ENCODE measurements around the gene TMIE.

TMIE gene

DNA sequence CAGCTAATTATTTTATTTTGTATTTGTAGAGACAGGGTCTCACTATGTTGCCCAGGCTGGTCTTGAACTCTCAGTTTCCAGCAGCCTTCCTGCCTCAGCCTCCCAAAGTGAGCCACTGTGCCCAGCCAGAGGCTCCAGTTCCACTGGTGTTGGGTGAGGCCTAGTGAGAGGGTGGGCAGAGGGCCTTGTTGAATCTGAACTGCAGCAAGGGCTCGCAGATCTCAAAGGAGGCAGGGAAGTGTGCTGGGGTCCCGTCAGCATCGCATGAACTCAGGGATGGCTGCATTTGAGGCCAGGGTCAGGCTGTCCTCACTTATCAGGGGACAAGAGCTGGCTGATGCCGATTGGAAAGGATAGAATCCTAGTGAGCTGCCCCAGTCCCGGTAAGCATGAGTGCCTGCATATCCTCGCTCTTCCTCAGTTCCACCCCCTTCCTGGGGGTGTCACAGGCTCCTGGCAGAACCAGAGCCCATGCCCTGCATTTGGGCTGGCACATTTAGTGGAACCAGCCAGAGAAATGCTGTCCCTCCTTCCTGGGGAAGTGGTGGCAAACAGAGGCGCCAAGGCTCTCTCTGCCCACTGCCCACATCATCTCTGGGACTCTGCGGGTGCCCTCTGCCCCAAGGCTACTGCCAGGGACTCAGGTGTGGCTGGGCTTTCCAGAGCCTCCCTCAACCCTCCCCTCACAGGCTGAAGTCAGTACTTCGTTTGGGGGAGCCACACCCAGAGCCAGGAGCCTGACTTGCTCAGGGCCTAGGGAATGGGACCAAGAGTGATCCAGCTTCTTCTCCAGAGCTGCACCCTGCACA lies 31.8 kb upstream of the TMIE start:
- DNase-seq, result no peak

GRCh38 chr3:46670000-46670890 lies 30.9 kb upstream of the TMIE start:
- no peak for DNase-seq

- DNase-seq, result no peak
Observed at GRCh38 chr3:46670891-46671427, 30.2 kb upstream of the TMIE start.

GRCh38 chr3:46671541-46672348 lies 29.4 kb upstream of the TMIE start:
- no peak for DNase-seq

GRCh38 chr3:46672349-46672695 lies 28.9 kb upstream of the TMIE start:
- DNase-seq, result no peak

- no peak for DNase-seq
Observed at GRCh38 chr3:46673151-46674030, 27.8 kb upstream of the TMIE start.

GRCh38 chr3:46674031-46674845 lies 27.0 kb upstream of the TMIE start:
- no peak for DNase-seq

DNA sequence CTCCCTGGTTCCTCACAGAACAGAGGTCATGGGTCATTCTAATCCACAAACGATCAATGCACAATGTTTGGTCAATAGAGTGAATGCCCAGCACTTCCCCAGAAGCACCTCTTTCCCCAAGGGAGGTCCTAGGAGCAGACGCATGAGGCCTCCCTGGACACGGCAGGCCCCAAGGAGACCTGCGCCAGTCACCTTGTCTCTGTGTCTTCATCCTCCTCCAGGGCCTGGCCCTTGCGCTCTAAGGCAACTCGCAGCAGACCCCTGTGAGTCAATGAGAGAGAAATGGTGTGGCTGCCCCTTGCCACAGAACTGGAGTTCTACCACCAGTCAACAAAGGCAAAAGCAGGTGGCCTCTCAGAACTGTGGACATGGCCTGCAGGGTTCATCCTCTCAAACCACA lies 25.8 kb upstream of the TMIE start:
- DNase-seq, result no peak

- no peak for DNase-seq
Observed at GRCh38 chr3:46675843-46676567, 25.2 kb upstream of the TMIE start.

GRCh38 chr3:46676601-46677410 lies 24.4 kb upstream of the TMIE start:
- no peak for DNase-seq

DNA sequence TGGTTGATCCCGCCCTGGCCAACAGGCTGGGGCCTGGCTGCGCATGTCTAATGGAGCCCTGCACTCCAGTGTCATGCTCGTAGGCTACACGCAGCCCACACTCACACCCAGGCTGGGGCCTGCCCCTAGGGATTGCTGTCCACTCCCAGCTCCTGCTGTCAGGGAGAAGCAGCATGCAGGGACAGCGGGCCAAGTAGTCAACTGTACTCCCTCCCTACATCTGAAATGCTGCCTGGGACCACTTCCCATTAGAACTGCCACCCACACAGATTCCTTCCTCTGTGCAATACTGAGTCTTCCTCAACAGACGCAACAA lies 23.8 kb upstream of the TMIE start:
- DNase-seq, result no peak

DNA sequence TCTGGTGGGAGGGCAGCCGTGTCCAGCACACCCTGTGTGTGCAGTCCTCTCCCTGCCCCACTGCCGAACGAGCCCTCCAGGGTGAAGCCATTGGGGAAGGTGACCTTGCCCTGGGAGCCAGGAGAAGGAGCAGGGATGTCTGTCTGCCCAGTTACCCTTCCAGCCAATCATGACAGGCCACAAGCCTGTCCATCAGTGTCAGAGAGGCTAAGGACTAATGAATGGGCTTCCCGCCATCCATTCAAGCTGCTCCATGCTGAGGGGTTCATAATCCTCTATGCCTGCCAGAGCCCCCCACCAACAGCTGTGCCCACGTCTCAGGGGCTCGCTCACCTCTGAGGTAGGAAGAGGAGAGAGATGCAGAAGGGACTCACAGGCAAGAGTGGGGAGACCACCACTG lies 22.9 kb upstream of the TMIE start:
- DNase-seq, result no peak

DNA sequence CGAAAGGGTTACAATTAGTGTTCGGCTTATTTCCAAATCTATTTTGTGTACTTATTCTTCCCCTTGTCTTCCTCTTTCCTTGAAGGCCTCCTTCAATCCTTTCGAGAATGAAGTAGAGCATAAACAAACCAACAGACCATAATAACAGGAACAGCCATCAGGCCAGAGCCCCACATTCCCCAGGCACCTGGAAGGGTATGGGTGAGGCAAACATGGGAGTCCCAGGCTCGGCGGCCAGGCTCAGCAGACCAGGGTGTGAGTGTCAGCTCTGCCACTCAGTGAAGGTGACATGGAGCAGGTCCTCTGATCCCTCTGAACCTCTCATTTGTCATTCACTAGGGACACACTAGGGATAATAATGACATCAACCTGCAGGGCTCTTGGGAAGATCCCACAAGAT lies 21.5 kb upstream of the TMIE start:
- DNase-seq, result no peak

GRCh38 chr3:46680298-46680826 lies 20.8 kb upstream of the TMIE start:
- no peak for DNase-seq

GRCh38 chr3:46681387-46681786 lies 19.8 kb upstream of the TMIE start:
- no peak for DNase-seq

DNA sequence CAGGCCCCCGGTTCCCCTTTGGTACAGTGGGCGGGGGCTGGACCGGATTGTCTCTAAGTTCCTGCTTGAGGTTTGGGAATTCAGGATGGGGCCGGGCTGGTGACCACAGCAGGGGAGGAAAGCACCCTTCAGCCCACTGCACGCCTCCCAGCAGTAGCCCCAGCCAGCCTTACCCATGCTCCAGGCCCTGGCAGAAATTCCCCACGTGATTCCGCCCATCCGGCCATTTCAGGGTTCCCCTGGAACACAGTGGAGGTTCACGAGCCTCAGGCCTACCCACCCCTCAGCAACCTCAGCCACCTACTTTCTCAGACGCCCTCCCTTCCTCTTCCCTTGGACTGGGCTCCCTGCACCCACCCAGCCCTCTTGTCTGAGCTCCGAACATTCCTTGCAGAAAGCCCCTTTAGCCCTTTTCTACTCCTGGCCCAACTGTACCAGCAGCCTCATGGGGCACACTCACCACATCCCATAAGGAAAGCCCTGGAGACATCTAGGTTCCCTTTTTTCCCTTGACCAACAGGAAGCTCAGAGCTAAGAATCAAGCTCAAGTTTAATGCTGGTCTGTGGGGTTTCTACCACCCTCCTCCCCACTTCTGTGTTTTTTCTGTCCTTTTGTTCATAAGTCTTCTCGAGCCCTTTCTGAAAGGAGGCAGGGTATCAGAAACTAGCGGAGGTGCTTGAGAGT lies 19.2 kb upstream of the TMIE start:
- no peak for DNase-seq

GRCh38 chr3:46682974-46683373 lies 18.2 kb upstream of the TMIE start:
- DNase-seq, result no peak

DNA sequence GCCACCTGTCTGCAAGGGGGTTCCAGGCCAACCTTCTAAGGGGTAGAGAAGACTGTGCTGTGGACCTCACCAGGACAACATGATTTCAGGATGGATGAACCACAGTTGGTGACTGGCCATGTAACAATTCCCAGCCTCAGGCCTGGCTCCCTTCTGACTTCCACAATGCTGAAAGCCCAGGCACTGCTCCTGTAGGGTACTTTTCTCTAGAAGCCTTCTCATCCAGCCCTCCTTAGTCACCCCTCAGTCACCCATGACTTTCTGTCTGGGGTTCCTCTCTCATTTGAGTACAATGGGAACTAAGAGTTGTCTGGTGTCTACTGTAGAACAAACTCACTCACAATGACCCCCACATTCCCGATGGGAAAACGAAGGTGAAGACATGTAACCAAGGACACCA lies 16.3 kb upstream of the TMIE start:
- no peak for DNase-seq

GRCh38 chr3:46685446-46685845 lies 15.7 kb upstream of the TMIE start:
- DNase-seq, result no peak

All from activated T-cell treated with anti-CD3 and anti-CD28 coated beads, Interleukin-2, amount 50 U/mL, for 48 hours (primary cell).